ENCODE data around the gene HELT. TPM values are rescaled to one million over a fixed set of nuclear protein-coding genes. Genes with fewer than 3 reads are reported as not detected.
"Not testable (repeated sequence)": the region's sequence is repeated elsewhere in the genome, so short reads cannot be mapped to it uniquely, and the experiment has no call there.

Gene HELT
- total RNA-seq, 4 donors from 2014 or later, result not detected

GRCh38 chr4:185040523-185040922 is 22.2 kb downstream of the HELT start:
- TF ChIP-seq POLR2AphosphoS5 (IDR thresholded peaks at IDR 0.05), result no peak
- TF ChIP-seq EP300 (IDR thresholded peaks at IDR 0.05; ENCODE audit: low read depth), result no peak
- TF ChIP-seq CTCF (IDR thresholded peaks at IDR 0.05), result no peak
- TF ChIP-seq POLR2A (IDR thresholded peaks at IDR 0.05), result no peak
- in situ Hi-C loops (cut with MboI; ENCODE audit: low pct_ligation_motif_present in 1 of 4, low pct_unique_long_range_greater_than_20kb in 1 of 4, low sequenced_read_pairs in 3 of 4), result loop anchor here in 1 of 4 donors (5.0 kb wide), 1 partner anchor 92 kb away; no protein-coding TSS in a partner anchor
- DNase-seq, result no peak
- no peaks in the 10 kb centered on the region for H3K36me3 ChIP-seq
- intact Hi-C loops (cut with DNase I; ENCODE audit: low total_unique reads), result loop anchor here (5.0 kb wide), 1 partner anchor 97 kb away; no protein-coding TSS in a partner anchor
- no peak overlapping the region for H3K4me3 ChIP-seq
- H3K27ac ChIP-seq, result no peak overlapping the region
- H3K9me3 ChIP-seq, result no peaks in the 10 kb centered on the region
- H3K4me1 ChIP-seq, result peaks cover 0 to 7% (median 1%) of the 10 kb centered on the region in 4 donors
- no peaks in the 10 kb centered on the region for H3K27me3 ChIP-seq
- 65 to 100% methylated on average over 3 to 5 of the region's 5 CpGs for WGBS, 2 donors (ENCODE audit: low coverage in 1 of 2)

- H3K4me1 ChIP-seq; H3K27ac ChIP-seq; intact Hi-C loops (cut with DNase I; ENCODE audit: low total_unique reads); H3K36me3 ChIP-seq; H3K9me3 ChIP-seq; H3K4me3 ChIP-seq; in situ Hi-C loops (cut with MboI; ENCODE audit: low pct_ligation_motif_present in 1 of 4, low pct_unique_long_range_greater_than_20kb in 1 of 4, low sequenced_read_pairs in 3 of 4); DNase-seq: not testable (repeated sequence)
- peaks cover 20% of the 10 kb centered on the region for H3K27me3 ChIP-seq
- 43 to 53% methylated on average over 1 to 6 of the region's 6 CpGs for WGBS, 2 donors (ENCODE audit: low coverage in 1 of 2)
These were observed 32.0 kb downstream of the HELT start for GRCh38 chr4:185050286-185050685.

GRCh38 chr4:185051283-185051682 is 33.0 kb downstream of the HELT start:
- peaks cover 16% of the 10 kb centered on the region for H3K27me3 ChIP-seq
- H3K9me3 ChIP-seq; H3K4me1 ChIP-seq; H3K36me3 ChIP-seq; in situ Hi-C loops (cut with MboI; ENCODE audit: low pct_ligation_motif_present in 1 of 4, low pct_unique_long_range_greater_than_20kb in 1 of 4, low sequenced_read_pairs in 3 of 4); H3K4me3 ChIP-seq; intact Hi-C loops (cut with DNase I; ENCODE audit: low total_unique reads); DNase-seq; H3K27ac ChIP-seq: not testable (repeated sequence)
- WGBS, 2 donors (ENCODE audit: low coverage in 1 of 2), result 93 to 96% methylated on average over 5 of the region's 5 CpGs

GRCh38 chr4:185053746-185054145 is 35.5 kb downstream of the HELT start:
- Histone ChIP-seq H3K4me1 (no peaks in the 10 kb centered on the region), H3K36me3 (no peaks in the 10 kb centered on the region), H3K27ac (no peak overlapping the region), H3K4me3 (no peak overlapping the region), H3K9me3 (no peaks in the 10 kb centered on the region), H3K27me3 (peaks cover 4% of the 10 kb centered on the region)
- DNase-seq, result no peak
- in situ Hi-C loops (cut with MboI; ENCODE audit: low pct_ligation_motif_present in 1 of 4, low pct_unique_long_range_greater_than_20kb in 1 of 4, low sequenced_read_pairs in 3 of 4) (no loop called here), intact Hi-C loops (cut with DNase I; ENCODE audit: low total_unique reads) (no loop called here)
- no peak for TF ChIP-seq CTCF (IDR thresholded peaks at IDR 0.05)
- no peak for TF ChIP-seq POLR2A (IDR thresholded peaks at IDR 0.05)
- no peak for TF ChIP-seq POLR2AphosphoS5 (IDR thresholded peaks at IDR 0.05)
- TF ChIP-seq EP300 (IDR thresholded peaks at IDR 0.05; ENCODE audit: low read depth), result no peak
- WGBS, 2 donors (ENCODE audit: low coverage in 1 of 2), result 88 to 93% methylated on average over 5 to 14 of the region's 14 CpGs

- TF ChIP-seq POLR2A (IDR thresholded peaks at IDR 0.05) (no peak), CTCF (IDR thresholded peaks at IDR 0.05) (no peak), EP300 (IDR thresholded peaks at IDR 0.05; ENCODE audit: low read depth) (no peak), POLR2AphosphoS5 (IDR thresholded peaks at IDR 0.05) (no peak)
- H3K9me3 ChIP-seq, result no peaks in the 10 kb centered on the region
- no peak for DNase-seq
- H3K4me3 ChIP-seq, result no peak overlapping the region
- WGBS, 2 donors (ENCODE audit: low coverage in 1 of 2), result 77 to 88% methylated on average over 5 of the region's 5 CpGs
- H3K27me3 ChIP-seq, result peaks cover 4% of the 10 kb centered on the region
- intact Hi-C loops (cut with DNase I; ENCODE audit: low total_unique reads), result no loop called here
- no peaks in the 10 kb centered on the region for H3K36me3 ChIP-seq
- no peaks in the 10 kb centered on the region for H3K4me1 ChIP-seq
- in situ Hi-C loops (cut with MboI; ENCODE audit: low pct_ligation_motif_present in 1 of 4, low pct_unique_long_range_greater_than_20kb in 1 of 4, low sequenced_read_pairs in 3 of 4), result no loop called here
- no peak overlapping the region for H3K27ac ChIP-seq
These were observed 36.0 kb downstream of the HELT start for GRCh38 chr4:185054272-185054671.
